Activated T-helper 9 cell treated with anti-CD3 and anti-CD28 coated beads, Interleukin-2, amount 50 U/mL, for 16 hours (primary cell): ENCODE data around the gene MYH13.

Source experiments
- DNase-seq: peaks from one replicate; pipeline ENCODE4 v3.0.0-alpha.2; 2020; ENCODE audit warnings: low read depth

The MYH13 gene

GRCh38 chr17:10344816-10345215, 28.0 kb downstream of the MYH13 start:
- DNase-seq: no peak

DNA sequence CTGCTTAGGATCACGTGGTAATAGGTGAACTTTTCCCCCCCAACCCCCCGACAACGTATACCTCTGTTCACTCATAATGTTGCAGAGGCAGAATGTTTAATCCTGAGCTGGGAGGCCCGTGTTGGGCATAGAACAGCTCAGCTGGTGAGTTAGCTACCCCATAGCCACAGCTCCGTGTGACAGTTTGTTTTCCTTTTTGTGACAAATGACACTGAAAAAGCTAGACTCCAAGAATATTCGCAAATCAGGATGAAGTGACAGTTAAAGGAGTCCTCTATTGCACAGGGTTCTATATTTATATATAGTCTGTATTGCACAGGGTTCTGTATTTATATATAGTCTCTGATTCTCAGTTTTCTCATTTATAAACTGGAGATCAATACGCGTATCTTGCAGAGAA, 33.8 kb downstream of the MYH13 start:
- DNase-seq: no peak

- DNase-seq: no peak
These were observed 34.8 kb downstream of the MYH13 start for GRCh38 chr17:10337976-10338375.

DNA sequence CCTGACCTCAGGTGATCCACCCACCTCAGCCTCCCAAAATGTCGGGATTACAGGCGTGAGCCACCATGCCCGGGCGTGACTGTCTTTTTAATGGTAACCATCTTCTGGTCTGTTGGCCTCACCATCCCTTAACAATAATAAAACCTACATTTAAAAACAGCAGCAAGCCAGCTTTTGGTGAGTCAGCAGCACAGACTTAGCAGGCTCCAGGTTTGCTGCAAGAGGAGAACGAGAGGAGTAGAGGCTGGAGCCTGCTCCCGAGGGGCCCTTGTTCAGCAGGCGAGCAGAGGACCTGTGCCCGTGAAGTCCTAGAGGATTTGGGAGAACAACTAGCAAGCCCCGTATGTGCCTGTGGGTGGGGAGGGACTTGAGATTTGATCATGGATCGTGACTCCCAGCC, 35.7 kb downstream of the MYH13 start:
- no peak for DNase-seq

- DNase-seq: no peak
These were observed 36.4 kb downstream of the MYH13 start for GRCh38 chr17:10336393-10336792.

DNA sequence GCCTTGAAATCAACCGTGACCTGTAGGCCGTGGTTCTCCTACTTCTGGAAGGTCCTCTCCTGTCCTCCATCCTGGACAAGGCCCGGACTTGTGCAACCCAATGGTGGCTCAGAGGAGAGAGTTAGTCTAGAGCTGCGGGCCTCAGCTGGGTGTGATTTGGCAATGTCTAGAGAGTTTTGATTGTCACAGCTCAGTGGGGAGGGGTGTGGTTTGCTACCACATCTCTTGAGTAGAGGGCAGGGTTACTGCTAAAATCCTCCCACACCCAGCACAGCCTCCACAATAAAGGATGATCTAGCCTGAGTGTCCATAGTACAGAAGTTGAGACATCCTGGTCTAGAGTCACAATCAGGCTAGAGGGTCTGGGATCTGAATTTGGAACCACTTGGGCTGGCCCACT, 40.3 kb downstream of the MYH13 start:
- DNase-seq: no peak

GRCh38 chr17:10328971-10329923, 43.6 kb downstream of the MYH13 start:
- no peak for DNase-seq

DNA sequence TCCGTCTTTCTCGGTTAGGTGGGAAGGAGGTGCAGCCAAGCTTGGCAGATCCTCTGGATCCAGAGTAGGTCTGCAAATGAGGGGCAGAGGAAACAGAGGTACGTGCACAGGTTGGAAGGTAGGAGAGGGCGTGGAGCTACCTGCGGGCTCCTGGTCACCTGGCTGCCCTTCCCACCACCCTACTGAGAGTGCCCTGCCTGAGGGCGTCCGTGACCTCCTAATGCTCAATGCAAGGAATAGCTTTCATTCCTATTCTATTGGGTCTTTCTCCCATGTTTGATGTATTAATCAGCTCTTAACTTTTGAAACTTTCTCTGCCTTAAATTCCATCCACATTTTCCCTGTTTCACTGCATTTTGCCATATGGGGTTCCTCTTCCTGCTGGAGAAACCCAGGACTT, 44.6 kb downstream of the MYH13 start:
- no peak for DNase-seq

- DNase-seq: peak; percentile 19
These were observed 45.2 kb downstream of the MYH13 start for GRCh38 chr17:10327640-10328039.

- no peak for DNase-seq
These were observed 47.6 kb downstream of the MYH13 start for GRCh38 chr17:10325031-10325695.

GRCh38 chr17:10323812-10324610, 48.8 kb downstream of the MYH13 start:
- no peak for DNase-seq

- DNase-seq: no peak
These were observed 54.3 kb downstream of the MYH13 start for GRCh38 chr17:10318535-10318934.

DNA sequence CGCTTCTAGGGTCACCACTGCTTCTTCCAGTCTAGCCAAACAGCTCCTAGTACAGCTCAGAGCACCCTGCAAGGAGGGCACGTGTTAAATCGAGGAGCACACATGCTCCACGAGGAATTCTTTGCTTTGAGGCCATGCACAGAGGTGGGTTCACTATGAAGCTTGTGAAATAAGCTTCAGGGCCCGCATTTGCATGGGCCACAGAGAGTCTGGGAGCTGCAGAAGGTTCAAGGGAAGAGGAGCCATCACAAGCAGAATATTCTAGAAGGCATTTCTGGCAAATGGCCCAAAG, 55.3 kb downstream of the MYH13 start:
- no peak for DNase-seq

- no peak for DNase-seq
These were observed 55.8 kb downstream of the MYH13 start for GRCh38 chr17:10316801-10317542.

- DNase-seq: no peak
These were observed 58.5 kb downstream of the MYH13 start for GRCh38 chr17:10314329-10314728.

- DNase-seq: no peak
These were observed 59.7 kb downstream of the MYH13 start for GRCh38 chr17:10313037-10313672.

DNA sequence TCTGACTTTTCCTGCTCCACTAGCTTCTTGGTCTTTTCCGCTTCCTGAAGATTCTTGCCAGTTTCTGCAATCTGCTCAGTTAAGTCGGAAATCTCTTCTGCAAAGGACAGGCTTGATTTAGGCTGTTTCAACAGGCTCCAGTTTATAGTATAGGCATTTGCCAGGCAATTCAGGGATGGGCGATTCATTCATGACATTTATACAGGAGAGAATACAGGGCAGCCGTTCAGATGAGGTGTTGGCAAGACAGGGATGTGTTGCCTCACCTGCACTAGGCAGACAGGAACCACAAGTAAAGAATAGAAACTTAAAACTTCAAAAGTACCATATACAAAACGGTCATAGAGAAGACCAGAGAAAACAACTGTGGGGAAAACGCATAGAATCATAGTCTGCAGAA, 61.7 kb downstream of the MYH13 start:
- DNase-seq: no peak

- DNase-seq: no peak
These were observed 63.5 kb downstream of the MYH13 start for GRCh38 chr17:10309003-10309974.

- no peak for DNase-seq
These were observed 66.2 kb downstream of the MYH13 start for GRCh38 chr17:10306585-10306984.

DNA sequence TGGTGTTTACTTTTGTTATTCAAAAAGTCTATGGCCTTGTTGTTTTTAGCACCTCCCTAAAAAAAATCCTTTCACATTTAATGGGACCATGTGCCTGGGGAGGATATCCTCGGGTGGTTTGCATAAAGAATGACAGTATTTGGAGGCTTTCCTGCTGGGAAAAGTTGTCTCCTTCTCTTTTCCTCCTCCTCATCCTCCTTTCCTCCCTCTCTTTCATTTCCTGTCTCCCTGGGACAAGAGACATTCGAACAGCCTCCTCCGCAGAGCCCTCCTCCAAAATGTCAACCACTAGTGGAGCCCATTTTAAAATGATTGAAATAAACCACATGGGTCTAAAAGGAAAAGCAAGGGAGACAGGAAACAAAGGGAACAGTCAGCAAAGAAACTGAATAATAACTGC, 67.4 kb downstream of the MYH13 start:
- DNase-seq: no peak
